Keratinocyte (primary cell): ENCODE results near the gene FUT4. TPM values are rescaled to one million over a fixed set of nuclear protein-coding genes. Genes with fewer than 3 reads are reported as not detected.
A peak's percentile ranks its signal among the peaks of the same experiment; 100 is the strongest.
"Not testable (repeated sequence)": the region's sequence is repeated elsewhere in the genome, so short reads cannot be mapped to it uniquely, and the experiment has no call there.

Source experiments
- DNase-seq: peaks from one replicate; pipeline ENCODE4 v3.0.0-alpha.2; 2011; ENCODE audit warnings: low read depth, missing footprints, low spot score
- FAIRE-seq: peaks from 2 replicates; lab custom pipeline; 2011; peaks lifted over from hg19 to GRCh38; lab: Jason Lieb, UNC
- H2AFZ ChIP-seq: 2 replicates; pipeline ENCODE4 v1.6.0; 2012; ENCODE audit warnings: low read length, control low read depth, inconsistent platforms; ENCODE audit not compliant: control insufficient read depth
- H3K27ac ChIP-seq: 2 replicates; pipeline ENCODE4 v1.5.1; 2011; ENCODE audit warnings: low read length; ENCODE audit not compliant: control insufficient read depth, insufficient read depth
- H3K27me3 ChIP-seq: 3 replicates; pipeline ENCODE4 v1.6.0; 2011; ENCODE audit warnings: low read length; ENCODE audit not compliant: control insufficient read depth, insufficient read depth; ENCODE audit errors: extremely low read depth
- H3K36me3 ChIP-seq, 2 experiments: 2 replicates in 1 of 2; 3 replicates in 1 of 2; pipeline ENCODE4 v1.5.1; 2011; ENCODE audit warnings: low read length in 2 of 2, mild to moderate bottlenecking in 1 of 2; ENCODE audit not compliant: control insufficient read depth in 2 of 2, insufficient read depth in 2 of 2; ENCODE audit errors: extremely low read depth in 1 of 2
- H3K4me1 ChIP-seq: 3 replicates; pipeline ENCODE4 v1.5.1; 2011; ENCODE audit warnings: low read length; ENCODE audit not compliant: control insufficient read depth, insufficient read depth; ENCODE audit errors: extremely low read depth
- H3K4me2 ChIP-seq: 3 replicates; pipeline ENCODE4 v1.6.0; 2011; ENCODE audit warnings: low read depth, low read length; ENCODE audit not compliant: control insufficient read depth, insufficient read depth; ENCODE audit errors: extremely low read depth
- H3K4me3 ChIP-seq, 3 experiments: fragments of 200-600 bp in 1 of 3; sonication (generic) in 1 of 3; 2 replicates in 2 of 3; 3 replicates in 1 of 3; pipeline ENCODE4 v1.5.1; 2011 to 2016; ENCODE audit warnings: low read length in 3 of 3, mild to moderate bottlenecking in 3 of 3, control low read depth in 2 of 3, inconsistent platforms in 1 of 3, low read depth in 1 of 3, mixed read lengths in 1 of 3, mixed run types in 1 of 3, moderate library complexity in 1 of 3; ENCODE audit not compliant: control insufficient read depth in 2 of 3, insufficient read depth in 2 of 3; ENCODE audit errors: extremely low read depth in 1 of 3
- H3K79me2 ChIP-seq: 2 replicates; pipeline ENCODE4 v1.6.0; 2012; ENCODE audit warnings: low read length; ENCODE audit not compliant: control insufficient read depth, insufficient read depth
- H3K9ac ChIP-seq: 3 replicates; pipeline ENCODE4 v1.6.0; 2011; ENCODE audit warnings: low read length; ENCODE audit not compliant: control insufficient read depth, insufficient read depth; ENCODE audit errors: extremely low read depth
- H3K9me1 ChIP-seq: 3 replicates; pipeline ENCODE4 v1.6.0; 2011; ENCODE audit warnings: low read length; ENCODE audit not compliant: control insufficient read depth, insufficient read depth; ENCODE audit errors: extremely low read depth
- H3K9me3 ChIP-seq: 2 replicates; pipeline ENCODE4 v1.5.1; 2012; ENCODE audit warnings: low read depth, low read length; ENCODE audit not compliant: control insufficient read depth
- H4K20me1 ChIP-seq: 3 replicates; pipeline ENCODE4 v1.6.0; 2011; ENCODE audit warnings: low read length; ENCODE audit not compliant: control insufficient read depth, insufficient read depth; ENCODE audit errors: extremely low read depth
- EZH2 ChIP-seq: IDR thresholded peaks from one replicate; pipeline ENCODE4 v1.6.1; 2012; ENCODE audit warnings: inconsistent platforms, mild to moderate bottlenecking, low read length, moderate library complexity
- dilution Hi-C: fragments of 300-500 bp; cut with MboI; formaldehyde crosslinking; loops from one replicate; pipeline ENCODE4 v1.7.0; 2020; ENCODE audit warnings: low sequenced_read_pairs; ENCODE audit not compliant: extremely low pct_ligation_motif_present
- polyA plus RNA-seq, 5 experiments: library from polyadenylated mRNA; depleted of rRNA in 3 of 5; stranded (reverse) in 3 of 5; stranded (forward) in 1 of 5; unstranded in 1 of 5; fragments of >200 nt; gene quantifications; 1 replicate in 1 of 5; 2 replicates in 3 of 5; 3 replicates in 1 of 5; pipeline versions ENCODE4 v1.2.1 to v1.2.3, GENCODE V29; 2011 to 2012; ENCODE audit warnings: missing spikeins in 2 of 5, low read depth in 1 of 5, low replicate concordance in 1 of 5
- TF ChIP-seq, protein P1 (sequence below), 3 experiments: IDR thresholded peaks in 1 of 3; conservative IDR thresholded peaks in 1 of 3; optimal IDR thresholded peaks in 1 of 3; 2 replicates in 2 of 3; 3 replicates in 1 of 3; pipeline versions ENCODE3 to v1.5.1; 2011; ENCODE audit warnings: low read length in 3 of 3, mild to moderate bottlenecking in 3 of 3, moderate library complexity in 2 of 3, control low read depth in 1 of 3, inconsistent platforms in 1 of 3; ENCODE audit not compliant: insufficient read depth in 2 of 3; ENCODE audit errors: extremely low read depth in 1 of 3

Gene FUT4
- polyA plus RNA-seq, 1 donor (not counting 4 experiments of a cell fraction or from before 2014, with no cell fraction given), result 0.39 TPM

DNA sequence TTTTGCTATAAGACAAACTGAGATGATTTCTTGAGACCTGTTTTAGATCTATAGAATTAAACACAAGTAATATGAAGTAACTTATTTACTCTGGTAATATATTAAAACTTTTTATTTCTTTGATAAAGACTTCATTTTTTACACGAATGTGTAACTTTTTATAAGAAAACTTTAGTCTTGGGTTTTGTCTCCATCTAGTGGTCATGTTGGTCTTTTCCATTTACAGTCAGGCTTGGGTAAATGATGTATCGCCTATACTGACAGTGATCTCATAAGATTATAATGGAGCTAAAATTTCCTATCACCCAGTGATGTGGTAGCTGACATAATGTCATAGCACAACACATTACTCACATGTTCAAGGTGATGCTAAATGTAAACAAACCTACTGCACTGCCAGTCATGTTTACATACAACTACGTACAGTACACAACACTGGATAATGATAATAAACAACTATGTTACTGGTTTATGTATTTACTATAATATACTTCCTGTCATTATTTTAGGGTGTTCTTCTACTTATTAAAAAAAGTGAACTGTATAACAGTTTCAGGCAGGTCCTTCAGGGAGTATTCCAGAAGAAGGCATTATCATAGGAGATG, 38.9 kb upstream of the FUT4 start:
- H3K4me1 ChIP-seq, result no peaks in the 10 kb centered on the region
- H3K36me3 ChIP-seq, result peaks cover 0 to 3% of the 10 kb centered on the region in 2 experiments
- no peak overlapping the region for H2AFZ ChIP-seq
- H3K4me2 ChIP-seq, result no peak overlapping the region
- no peak for DNase-seq
- no peaks in the 10 kb centered on the region for H3K9me3 ChIP-seq
- no peaks in the 10 kb centered on the region for H3K79me2 ChIP-seq
- TF ChIP-seq EZH2, result no peak
- TF ChIP-seq, protein P1, sequence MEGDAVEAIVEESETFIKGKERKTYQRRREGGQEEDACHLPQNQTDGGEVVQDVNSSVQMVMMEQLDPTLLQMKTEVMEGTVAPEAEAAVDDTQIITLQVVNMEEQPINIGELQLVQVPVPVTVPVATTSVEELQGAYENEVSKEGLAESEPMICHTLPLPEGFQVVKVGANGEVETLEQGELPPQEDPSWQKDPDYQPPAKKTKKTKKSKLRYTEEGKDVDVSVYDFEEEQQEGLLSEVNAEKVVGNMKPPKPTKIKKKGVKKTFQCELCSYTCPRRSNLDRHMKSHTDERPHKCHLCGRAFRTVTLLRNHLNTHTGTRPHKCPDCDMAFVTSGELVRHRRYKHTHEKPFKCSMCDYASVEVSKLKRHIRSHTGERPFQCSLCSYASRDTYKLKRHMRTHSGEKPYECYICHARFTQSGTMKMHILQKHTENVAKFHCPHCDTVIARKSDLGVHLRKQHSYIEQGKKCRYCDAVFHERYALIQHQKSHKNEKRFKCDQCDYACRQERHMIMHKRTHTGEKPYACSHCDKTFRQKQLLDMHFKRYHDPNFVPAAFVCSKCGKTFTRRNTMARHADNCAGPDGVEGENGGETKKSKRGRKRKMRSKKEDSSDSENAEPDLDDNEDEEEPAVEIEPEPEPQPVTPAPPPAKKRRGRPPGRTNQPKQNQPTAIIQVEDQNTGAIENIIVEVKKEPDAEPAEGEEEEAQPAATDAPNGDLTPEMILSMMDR (optimal IDR thresholded peaks at IDR 0.05 in 1 of 3, IDR thresholded peaks at IDR 0.05 in 1 of 3, conservative IDR thresholded peaks at IDR 0.05 in 1 of 3; ENCODE audit: extremely low read depth in 1 of 3, insufficient read depth in 2 of 3, low read length in 3 of 3), result peak in 2 of 3 experiments; percentile 40 to 45
- H3K27ac ChIP-seq, result no peak overlapping the region
- peak; percentile 34 for FAIRE-seq
- no peaks in the 10 kb centered on the region for H3K27me3 ChIP-seq
- no peaks in the 10 kb centered on the region for H3K9me1 ChIP-seq
- H3K9ac ChIP-seq, result no peak overlapping the region
- H4K20me1 ChIP-seq, result no peaks in the 10 kb centered on the region
- dilution Hi-C loops, result no loop called here
- no peak overlapping the region for H3K4me3 ChIP-seq

DNA sequence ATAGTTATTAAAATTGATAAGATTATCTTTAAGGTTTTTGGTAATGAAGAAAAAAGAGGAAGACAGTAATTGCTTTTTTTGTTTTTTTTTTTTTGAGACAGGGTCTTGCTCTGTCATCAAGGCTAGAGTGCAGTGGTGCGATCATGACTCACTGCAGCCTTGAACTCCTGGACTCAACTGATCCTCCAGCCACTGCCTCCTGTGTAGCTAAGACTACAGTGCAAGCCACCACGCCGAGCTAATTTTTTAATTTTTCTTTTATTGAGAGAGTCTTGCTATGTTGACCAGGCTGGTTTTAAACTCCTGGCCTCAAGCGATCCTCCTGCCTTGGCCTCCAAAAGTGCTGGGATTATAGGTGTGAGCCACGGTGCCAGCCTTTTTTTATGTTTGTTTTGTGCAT, 37.2 kb upstream of the FUT4 start:
- H3K4me1 ChIP-seq, FAIRE-seq, H4K20me1 ChIP-seq, DNase-seq, H3K4me2 ChIP-seq, H3K27me3 ChIP-seq, H3K27ac ChIP-seq, H3K9me3 ChIP-seq, dilution Hi-C loops, H3K9ac ChIP-seq, H3K36me3 ChIP-seq, H3K9me1 ChIP-seq, H3K4me3 ChIP-seq, H2AFZ ChIP-seq, H3K79me2 ChIP-seq: not testable (repeated sequence)

DNA sequence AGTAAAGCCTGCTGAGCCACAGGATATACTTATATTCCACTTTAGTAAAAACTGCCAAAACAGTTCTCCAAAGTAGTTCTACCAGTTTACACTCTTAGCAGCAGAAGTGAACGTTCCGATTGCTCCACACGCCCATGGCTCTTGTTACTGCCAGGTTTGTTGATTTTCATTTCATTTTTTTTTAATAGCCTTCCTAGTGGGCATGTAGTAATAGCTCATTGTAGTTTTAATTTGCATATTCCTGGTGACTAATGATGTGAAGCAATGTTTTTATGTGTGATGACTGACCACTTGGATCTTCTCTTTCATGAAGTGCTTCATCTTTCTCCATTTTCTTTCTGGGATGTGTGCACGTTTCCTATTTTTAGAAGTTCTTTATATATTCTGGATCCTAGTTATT, 36.2 kb upstream of the FUT4 start:
- no peak overlapping the region for H3K4me3 ChIP-seq
- dilution Hi-C loops, result no loop called here
- no peaks in the 10 kb centered on the region for H4K20me1 ChIP-seq
- TF ChIP-seq EZH2, result no peak
- TF ChIP-seq, protein P1 (optimal IDR thresholded peaks at IDR 0.05 in 1 of 3, IDR thresholded peaks at IDR 0.05 in 1 of 3, conservative IDR thresholded peaks at IDR 0.05 in 1 of 3; ENCODE audit: extremely low read depth in 1 of 3, insufficient read depth in 2 of 3, low read length in 3 of 3), result no peak
- no peaks in the 10 kb centered on the region for H3K27me3 ChIP-seq
- no peak overlapping the region for H3K9ac ChIP-seq
- FAIRE-seq, result no peak
- H2AFZ ChIP-seq, result no peak overlapping the region
- no peak overlapping the region for H3K27ac ChIP-seq
- H3K4me2 ChIP-seq, result no peak overlapping the region
- no peaks in the 10 kb centered on the region for H3K79me2 ChIP-seq
- no peaks in the 10 kb centered on the region for H3K9me1 ChIP-seq
- H3K4me1 ChIP-seq, result peaks cover 4% of the 10 kb centered on the region
- no peaks in the 10 kb centered on the region for H3K9me3 ChIP-seq
- DNase-seq, result no peak
- no peaks in the 10 kb centered on the region for H3K36me3 ChIP-seq
